Colonic mucosa (tissue), 4 donors: ENCODE data around the gene TSPAN5. TPM values are rescaled to one million over a fixed set of nuclear protein-coding genes. Genes with fewer than 3 reads are reported as not detected.

Experiments used
- DNase-seq: peaks from one replicate; pipeline ENCODE4 v3.0.0-alpha.2; 2020
- H3K27ac ChIP-seq: fragments of 200-600 bp; one replicate; pipeline ENCODE4 v1.8.0; 2021
- H3K27me3 ChIP-seq: fragments of 200-600 bp; one replicate; pipeline ENCODE4 v1.8.0; 2021
- H3K36me3 ChIP-seq: fragments of 200-600 bp; one replicate; pipeline ENCODE4 v1.8.0; 2021
- H3K4me1 ChIP-seq: fragments of 200-600 bp; one replicate; pipeline ENCODE4 v1.8.0; 2021; ENCODE audit warnings: mild to moderate bottlenecking
- H3K4me3 ChIP-seq: fragments of 200-600 bp; one replicate; pipeline ENCODE4 v1.8.0; 2021
- H3K9ac ChIP-seq, 2 donors: one replicate each; pipeline ENCODE4 v1.7.0; 2013; ENCODE audit warnings: control low read depth in 2 of 2, low read depth in 2 of 2, low read length in 2 of 2
- H3K9me3 ChIP-seq: fragments of 200-600 bp; one replicate; pipeline ENCODE4 v1.8.0; 2021
- intact Hi-C: fragments of 100-400 bp; cut with DNase I; formaldehyde crosslinking; loops from one replicate; pipeline ENCODE4 v1.14.1; 2022
- total RNA-seq, 2 donors: library from RNA; stranded (reverse); fragmentation: NEBNext Ultra II Directional in 1 of 2; extraction: Animal tissue kit (Norgen Biotek cat#: 25700) in 1 of 2; gene quantifications; one replicate each; pipeline ENCODE4 v1.2.1, GENCODE V29; 2021
- TF ChIP-seq, protein P1 (sequence below): fragments of 200-600 bp; IDR thresholded peaks from one replicate; pipeline ENCODE4 v1.8.0; 2022; ENCODE audit warnings: antibody characterized with exemption, mild to moderate bottlenecking
- donor health status: healthy.
- donor health status: DM: no; HTN: no; CAD: no.
- donor health status: DM: no; HTN: no; CAD: no.

TSPAN5 gene
- total RNA-seq, 2 donors from 2014 or later: 5.3 to 5.6 TPM

DNA sequence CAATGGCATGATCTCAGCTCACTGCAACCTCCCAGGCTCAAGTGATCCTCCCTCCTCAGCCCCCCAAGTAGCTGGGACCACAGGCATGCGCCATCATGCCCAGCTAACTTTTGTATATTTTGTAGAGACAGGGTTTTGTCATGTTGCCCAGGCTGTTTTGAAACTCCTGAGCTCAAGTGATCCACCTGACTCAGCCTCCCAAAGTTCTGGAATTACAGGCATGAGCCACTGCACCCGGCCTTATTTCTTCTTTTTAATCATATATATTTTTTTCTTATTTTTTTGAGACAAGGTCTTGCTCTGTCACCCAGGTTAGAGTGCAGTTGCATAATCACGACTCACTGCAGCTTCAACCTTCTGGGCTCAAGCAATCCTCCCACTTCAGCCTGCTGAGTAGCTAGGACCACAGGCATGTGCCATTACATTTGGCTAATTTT, 184.0 kb downstream of the TSPAN5 start:
- Histone ChIP-seq H3K36me3 (no peaks in the 10 kb centered on the region), H3K9ac (no peak overlapping the region), H3K4me3 (no peak overlapping the region), H3K27ac (no peak overlapping the region), H3K27me3 (no peaks in the 10 kb centered on the region), H3K9me3 (no peaks in the 10 kb centered on the region), H3K4me1 (no peaks in the 10 kb centered on the region)
- intact Hi-C loops: no loop called here
- DNase-seq: no peak
- TF ChIP-seq, protein P1, sequence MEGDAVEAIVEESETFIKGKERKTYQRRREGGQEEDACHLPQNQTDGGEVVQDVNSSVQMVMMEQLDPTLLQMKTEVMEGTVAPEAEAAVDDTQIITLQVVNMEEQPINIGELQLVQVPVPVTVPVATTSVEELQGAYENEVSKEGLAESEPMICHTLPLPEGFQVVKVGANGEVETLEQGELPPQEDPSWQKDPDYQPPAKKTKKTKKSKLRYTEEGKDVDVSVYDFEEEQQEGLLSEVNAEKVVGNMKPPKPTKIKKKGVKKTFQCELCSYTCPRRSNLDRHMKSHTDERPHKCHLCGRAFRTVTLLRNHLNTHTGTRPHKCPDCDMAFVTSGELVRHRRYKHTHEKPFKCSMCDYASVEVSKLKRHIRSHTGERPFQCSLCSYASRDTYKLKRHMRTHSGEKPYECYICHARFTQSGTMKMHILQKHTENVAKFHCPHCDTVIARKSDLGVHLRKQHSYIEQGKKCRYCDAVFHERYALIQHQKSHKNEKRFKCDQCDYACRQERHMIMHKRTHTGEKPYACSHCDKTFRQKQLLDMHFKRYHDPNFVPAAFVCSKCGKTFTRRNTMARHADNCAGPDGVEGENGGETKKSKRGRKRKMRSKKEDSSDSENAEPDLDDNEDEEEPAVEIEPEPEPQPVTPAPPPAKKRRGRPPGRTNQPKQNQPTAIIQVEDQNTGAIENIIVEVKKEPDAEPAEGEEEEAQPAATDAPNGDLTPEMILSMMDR: no peak

DNA sequence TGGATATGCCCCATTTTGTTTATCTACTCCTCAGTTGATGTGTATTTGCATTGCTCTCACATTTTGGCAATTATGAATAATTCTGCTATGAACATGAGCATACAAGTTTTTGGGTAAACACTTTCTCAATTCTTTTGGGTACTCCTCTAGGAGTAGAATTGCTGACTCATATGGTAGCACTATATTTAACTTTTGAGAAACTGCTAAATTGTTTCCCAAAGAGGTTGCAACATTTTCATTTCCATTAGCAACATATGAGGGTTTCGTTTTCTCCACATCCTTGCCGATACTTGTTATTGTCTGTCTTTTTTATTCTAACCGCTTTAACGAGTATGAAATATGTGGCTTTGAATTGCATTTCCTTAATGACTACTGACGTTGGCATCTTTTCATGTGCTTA, 185.4 kb downstream of the TSPAN5 start:
- Histone ChIP-seq H3K9ac (no peak overlapping the region), H3K4me3 (no peak overlapping the region), H3K27ac (no peak overlapping the region), H3K27me3 (no peaks in the 10 kb centered on the region), H3K9me3 (no peaks in the 10 kb centered on the region), H3K36me3 (no peaks in the 10 kb centered on the region), H3K4me1 (no peaks in the 10 kb centered on the region)
- DNase-seq: no peak
- TF ChIP-seq, protein P1: no peak
- intact Hi-C loops: no loop called here

DNA sequence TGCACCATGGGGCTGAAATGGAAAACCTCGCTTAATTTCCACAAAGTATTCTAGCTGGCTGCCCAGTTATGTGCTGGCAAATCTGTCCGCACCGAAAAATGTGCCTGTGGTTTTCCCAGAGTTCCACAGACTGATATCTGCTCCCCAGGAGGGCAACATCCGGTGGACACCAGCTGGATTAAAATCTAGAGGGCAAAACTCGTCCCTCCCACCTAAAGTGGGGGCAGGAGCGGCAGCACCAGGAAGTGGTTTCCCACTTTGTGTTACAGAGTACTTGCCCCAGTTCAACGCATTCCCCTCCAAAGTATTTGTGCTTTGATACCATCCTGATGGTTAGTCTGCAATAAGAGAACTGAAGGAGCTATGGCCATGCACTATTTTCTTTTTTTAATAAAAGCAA, 187.6 kb downstream of the TSPAN5 start:
- no peak overlapping the region for H3K4me3 ChIP-seq
- intact Hi-C loops: no loop called here
- H3K9ac ChIP-seq: no peak overlapping the region
- TF ChIP-seq, protein P1: no peak
- H3K27ac ChIP-seq: no peak overlapping the region
- H3K36me3 ChIP-seq: no peaks in the 10 kb centered on the region
- H3K27me3 ChIP-seq: no peaks in the 10 kb centered on the region
- no peak for DNase-seq
- no peaks in the 10 kb centered on the region for H3K9me3 ChIP-seq
- peaks cover 3% of the 10 kb centered on the region for H3K4me1 ChIP-seq

DNA sequence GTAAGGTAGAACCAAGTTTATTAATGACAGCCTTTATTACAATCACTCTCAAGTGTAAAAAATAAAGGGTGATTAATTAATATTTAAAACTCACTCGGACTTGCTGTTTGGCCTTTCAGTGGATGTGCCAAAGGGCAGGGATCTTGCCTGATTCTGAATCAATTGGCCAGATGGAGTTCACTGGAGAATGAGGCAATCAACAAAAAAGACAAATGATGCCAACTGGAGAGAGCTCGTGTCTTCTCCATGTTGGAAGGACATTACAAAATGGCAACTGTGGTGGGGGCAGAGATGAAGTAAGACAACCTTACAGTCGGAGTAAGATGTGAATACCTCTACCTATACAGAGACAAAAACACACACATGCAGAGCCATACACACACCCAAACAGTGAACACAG, 188.0 kb downstream of the TSPAN5 start:
- intact Hi-C loops: no loop called here

DNA sequence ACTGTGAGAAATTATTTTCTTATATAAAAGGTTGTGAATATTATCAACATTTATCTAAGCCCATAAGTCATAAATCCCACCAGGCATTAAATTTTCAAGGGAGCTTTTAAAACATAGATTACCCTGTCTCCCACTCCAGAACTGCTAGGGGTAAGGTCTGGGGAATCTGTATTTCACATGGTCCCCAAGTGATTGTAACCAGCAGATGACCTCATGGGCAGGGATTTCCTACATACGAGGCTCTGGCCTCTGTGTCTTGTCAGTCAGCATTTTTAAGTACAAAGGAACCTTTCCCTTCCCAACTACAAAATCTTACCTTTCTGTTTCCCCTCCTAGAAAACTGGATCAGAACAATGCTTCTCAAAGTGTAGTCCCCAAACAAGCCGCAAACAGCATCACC, 188.6 kb downstream of the TSPAN5 start:
- DNase-seq: no peak
- Histone ChIP-seq H3K36me3 (no peaks in the 10 kb centered on the region), H3K4me3 (no peak overlapping the region), H3K27me3 (no peaks in the 10 kb centered on the region), H3K4me1 (peaks cover 3% of the 10 kb centered on the region), H3K27ac (no peak overlapping the region), H3K9ac (no peak overlapping the region), H3K9me3 (no peaks in the 10 kb centered on the region)
- TF ChIP-seq, protein P1: no peak
- intact Hi-C loops: loop anchor here (5.0 to 10.0 kb wide), 4 partner anchors 365 to 995 kb away; no protein-coding TSS in a partner anchor

More for the DNA sequence above, 188.0 kb downstream of the TSPAN5 start:
- H3K9me3 ChIP-seq: no peaks in the 10 kb centered on the region
- no peak for DNase-seq
- TF ChIP-seq, protein P1: no peak
- H3K4me1 ChIP-seq: peaks cover 3% of the 10 kb centered on the region
- no peaks in the 10 kb centered on the region for H3K27me3 ChIP-seq
- no peaks in the 10 kb centered on the region for H3K36me3 ChIP-seq
- no peak overlapping the region for H3K4me3 ChIP-seq
- no peak overlapping the region for H3K9ac ChIP-seq
- H3K27ac ChIP-seq: no peak overlapping the region

DNA sequence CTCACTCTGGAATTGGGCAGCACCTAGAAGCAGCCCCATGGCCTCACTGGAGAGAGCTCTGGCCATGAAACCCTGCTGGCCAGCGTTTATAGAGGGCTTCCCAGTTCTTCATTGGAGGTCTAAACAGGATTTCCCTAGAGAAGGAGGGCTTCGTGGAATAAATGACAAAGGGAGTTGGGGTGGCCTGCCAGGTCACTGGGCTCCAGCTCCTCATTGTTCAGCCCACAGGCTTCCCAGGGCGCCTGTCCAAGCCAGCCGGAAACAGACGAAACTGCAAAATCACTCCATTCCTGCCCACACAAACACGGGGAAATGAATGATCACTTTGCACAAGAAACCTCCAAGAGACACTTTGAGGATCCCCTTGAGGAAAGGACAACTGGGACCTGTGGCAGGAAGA, 189.7 kb downstream of the TSPAN5 start:
- no peak overlapping the region for H3K4me3 ChIP-seq
- no peaks in the 10 kb centered on the region for H3K27me3 ChIP-seq
- DNase-seq: no peak
- H3K36me3 ChIP-seq: no peaks in the 10 kb centered on the region
- intact Hi-C loops: loop anchor here (5.0 to 10.0 kb wide), 4 partner anchors 366 to 996 kb away; no protein-coding TSS in a partner anchor
- TF ChIP-seq, protein P1: no peak
- no peak overlapping the region for H3K9ac ChIP-seq
- peaks cover 3% of the 10 kb centered on the region for H3K4me1 ChIP-seq
- no peak overlapping the region for H3K27ac ChIP-seq
- H3K9me3 ChIP-seq: no peaks in the 10 kb centered on the region
